CD14-positive monocyte (primary cell): ENCODE data around the gene PSMA7. TPM values are rescaled to one million over a fixed set of nuclear protein-coding genes. Genes with fewer than 3 reads are reported as not detected.

Experiments used
- DNase-seq, 3 donors: peaks; one replicate each; pipeline ENCODE4 v3.0.0-alpha.2; 2011 to 2022
- H2AFZ ChIP-seq: 2 replicates; pipeline ENCODE4 v1.6.0; 2012; ENCODE audit warnings: mild to moderate bottlenecking, low read depth, low read length, inconsistent platforms; ENCODE audit not compliant: insufficient read depth, poor library complexity, severe bottlenecking
- H3K27ac ChIP-seq, 2 donors: 1 replicate in 1 of 2; 2 replicates in 1 of 2; pipeline ENCODE4 v1.5.1; 2012 to 2013; ENCODE audit warnings: low read length in 2 of 2, control low read depth in 1 of 2, inconsistent platforms in 1 of 2, low read depth in 1 of 2, mild to moderate bottlenecking in 1 of 2
- H3K27me3 ChIP-seq, 2 donors: one replicate each; pipeline versions ENCODE4 v1.6.0 to v1.6.1; 2011 to 2013; ENCODE audit warnings: low read length in 2 of 2; ENCODE audit not compliant: control insufficient read depth in 2 of 2, insufficient read depth in 2 of 2
- H3K36me3 ChIP-seq, 2 donors: replicated peaks in 1 of 2; 1 replicate in 1 of 2; 2 replicates in 1 of 2; pipeline versions ENCODE4 v1.5.1 to v1.6.1; 2012 to 2013; ENCODE audit warnings: low read length in 2 of 2, control low read depth in 1 of 2, inconsistent platforms in 1 of 2, mild to moderate bottlenecking in 1 of 2; ENCODE audit not compliant: insufficient read depth in 2 of 2, control insufficient read depth in 1 of 2
- H3K4me1 ChIP-seq, 2 donors: 1 replicate in 1 of 2; 2 replicates in 1 of 2; pipeline versions ENCODE4 v1.5.1 to v1.6.1; 2012 to 2013; ENCODE audit warnings: low read length in 2 of 2, control low read depth in 1 of 2, inconsistent platforms in 1 of 2, mild to moderate bottlenecking in 1 of 2, moderate library complexity in 1 of 2; ENCODE audit not compliant: insufficient read depth in 2 of 2, control insufficient read depth in 1 of 2
- H3K4me2 ChIP-seq: replicated peaks from 2 replicates; pipeline ENCODE3; 2012; ENCODE audit warnings: low read length, moderate library complexity, mild to moderate bottlenecking; ENCODE audit not compliant: poor library complexity, severe bottlenecking; ENCODE audit errors: extremely low read depth
- H3K4me3 ChIP-seq, 3 experiments: fragments of 200-600 bp in 1 of 3; sonication (generic) in 1 of 3; replicated peaks in 1 of 3; 1 replicate in 2 of 3; 2 replicates in 1 of 3; pipeline ENCODE4 v1.5.1; 2011 to 2013; ENCODE audit warnings: low read length in 3 of 3, mild to moderate bottlenecking in 3 of 3, control low read depth in 2 of 3, low read depth in 2 of 3, inconsistent platforms in 1 of 3, moderate library complexity in 1 of 3
- H3K79me2 ChIP-seq: 2 replicates; pipeline ENCODE4 v1.6.0; 2012; ENCODE audit warnings: mild to moderate bottlenecking, control low read depth, inconsistent platforms, low read length, moderate library complexity; ENCODE audit not compliant: insufficient read depth
- H3K9ac ChIP-seq: 2 replicates; pipeline ENCODE4 v1.6.0; 2017; ENCODE audit warnings: low read length, mild to moderate bottlenecking; ENCODE audit not compliant: insufficient read depth, poor library complexity, severe bottlenecking
- H3K9me3 ChIP-seq, 2 donors: replicated peaks in 1 of 2; 1 replicate in 1 of 2; 2 replicates in 1 of 2; pipeline versions ENCODE4 v1.5.1 to v1.6.1; 2012 to 2013; ENCODE audit warnings: low read length in 2 of 2, control low read depth in 1 of 2; ENCODE audit not compliant: control insufficient read depth in 1 of 2, insufficient read depth in 1 of 2
- H4K20me1 ChIP-seq: 2 replicates; pipeline ENCODE4 v1.6.0; 2012; ENCODE audit warnings: mild to moderate bottlenecking, low read length, control low read depth, moderate library complexity; ENCODE audit not compliant: insufficient read depth
- H3K27ac Mint-ChIP-seq, 7 donors: one replicate each; pipeline ENCODE4 v1.8.0; 2020; ENCODE audit warnings: mild to moderate bottlenecking in 7 of 7, mixed read lengths in 7 of 7, moderate library complexity in 6 of 7, inconsistent platforms in 2 of 7
- H3K27me3 Mint-ChIP-seq, 3 donors: one replicate each; pipeline ENCODE4 v1.8.0; 2021 to 2022; ENCODE audit warnings: low read depth in 3 of 3, mild to moderate bottlenecking in 3 of 3, mixed read lengths in 3 of 3, moderate library complexity in 3 of 3, inconsistent platforms in 1 of 3
- H3K36me3 Mint-ChIP-seq, 2 donors: one replicate each; pipeline ENCODE4 v1.8.0; 2020; ENCODE audit warnings: mixed read lengths in 2 of 2, inconsistent platforms in 1 of 2, mild to moderate bottlenecking in 1 of 2
- H3K4me1 Mint-ChIP-seq: one replicate; pipeline ENCODE4 v1.8.0; 2020; ENCODE audit warnings: mild to moderate bottlenecking, mixed read lengths
- H3K4me3 Mint-ChIP-seq, 2 donors: one replicate each; pipeline ENCODE4 v1.8.0; 2020; ENCODE audit warnings: mild to moderate bottlenecking in 2 of 2, mixed read lengths in 2 of 2, moderate library complexity in 1 of 2
- H3K9me3 Mint-ChIP-seq, 7 donors: one replicate each; pipeline ENCODE4 v1.8.0; 2020 to 2022; ENCODE audit warnings: mixed read lengths in 7 of 7, mild to moderate bottlenecking in 6 of 7, moderate library complexity in 6 of 7, inconsistent platforms in 2 of 7
- CTCF ChIP-seq: fragments of 200-600 bp; IDR thresholded peaks from one replicate; pipeline ENCODE4 v1.8.0; 2022; ENCODE audit warnings: antibody characterized with exemption, mild to moderate bottlenecking
- WGBS: methylation state at CpG from one replicate; pipeline ENCODE4 v1.1.5; 2013; ENCODE audit warnings: missing lambda C conversion rate; ENCODE audit not compliant: insufficient coverage; 5-methylcytosine and 5-hydroxymethylcytosine counted together
- intact Hi-C, 2 donors: fragments of 100-400 bp; cut with micrococcal nuclease; formaldehyde crosslinking; loops; one replicate each; pipeline versions ENCODE4 v1.15.0 to v1.15.1; 2023
- polyA plus RNA-seq, 3 donors: library from polyadenylated mRNA; depleted of rRNA in 1 of 3; unstranded in 2 of 3; stranded (reverse) in 1 of 3; fragments of 300-500 nt in 2 of 3; fragments of >200 nt in 1 of 3; fragmentation: Illumina TruSeq in 2 of 3; gene quantifications; 1 replicate in 2 of 3; 2 replicates in 1 of 3; pipeline ENCODE4 v1.2.3, GENCODE V29; 2012 to 2021

Gene PSMA7
- polyA plus RNA-seq, 3 donors: 402 to 668 (median 527) TPM

- no peaks in the 10 kb centered on the region for H3K9me3 Mint-ChIP-seq
- Histone ChIP-seq H3K79me2 (peaks cover 21% of the 10 kb centered on the region), H3K4me2 (no peak overlapping the region)
Measured at GRCh38 chr20:62159839-62160238, 16.6 kb upstream of the PSMA7 start.

GRCh38 chr20:62159052-62159451 lies 15.9 kb upstream of the PSMA7 start:
- Histone ChIP-seq H3K79me2 (peaks cover 28% of the 10 kb centered on the region), H2AFZ (no peak overlapping the region), H3K9ac (no peak overlapping the region), H3K36me3 (peaks cover 40 to 79% of the 10 kb centered on the region in 2 donors), H4K20me1 (peaks cover 43% of the 10 kb centered on the region), H3K4me3 (no peak overlapping the region), H3K27ac (no peak overlapping the region), H3K27me3 (no peaks in the 10 kb centered on the region), H3K4me2 (no peak overlapping the region), H3K4me1 (no peaks in the 10 kb centered on the region), H3K9me3 (no peaks in the 10 kb centered on the region)
- Mint-ChIP-seq H3K9me3 (no peaks in the 10 kb centered on the region), H3K4me1 (peaks cover 3% of the 10 kb centered on the region), H3K36me3 (peaks cover 48 to 75% of the 10 kb centered on the region in 2 donors), H3K27me3 (peaks cover 0 to 4% (median 2%) of the 10 kb centered on the region in 3 donors), H3K27ac (no peak overlapping the region), H3K4me3 (no peak overlapping the region)
- intact Hi-C loops: loop anchor here in 1 of 2 donors (5.0 kb wide), 1 partner anchor 147 kb away; no protein-coding TSS in a partner anchor
- 97% methylated on average over 7 of the region's 11 CpGs for WGBS
- no peak for TF ChIP-seq CTCF
- DNase-seq: no peak

More at GRCh38 chr20:62159839-62160238, 16.6 kb upstream of the PSMA7 start:
- Mint-ChIP-seq H3K27ac (peak overlapping the region in 1 of 7 donors; percentile 68), H3K36me3 (peaks cover 47 to 75% of the 10 kb centered on the region in 2 donors), H3K27me3 (peaks cover 0 to 4% (median 2%) of the 10 kb centered on the region in 3 donors), H3K4me3 (no peak overlapping the region), H3K4me1 (peaks cover 3% of the 10 kb centered on the region)
- H3K4me3 ChIP-seq: no peak overlapping the region
- H3K36me3 ChIP-seq: peaks cover 44 to 79% of the 10 kb centered on the region in 2 donors
- no peak for DNase-seq
- peaks cover 35% of the 10 kb centered on the region for H4K20me1 ChIP-seq
- no peak overlapping the region for H3K9ac ChIP-seq
- WGBS: 97% methylated on average over 10 of the region's 14 CpGs
- no peaks in the 10 kb centered on the region for H3K4me1 ChIP-seq
- no peaks in the 10 kb centered on the region for H3K27me3 ChIP-seq
- H3K27ac ChIP-seq: no peak overlapping the region
- no peak overlapping the region for H2AFZ ChIP-seq
- TF ChIP-seq CTCF: no peak
- intact Hi-C loops: loop anchor here in 1 of 2 donors (5.0 kb wide), 1 partner anchor 148 kb away; no protein-coding TSS in a partner anchor
- no peaks in the 10 kb centered on the region for H3K9me3 ChIP-seq
